ENCODE data around the gene TRAK1.
"Not testable (repeated sequence)": the region's sequence is repeated elsewhere in the genome, so short reads cannot be mapped to it uniquely, and the experiment has no call there.

TRAK1 gene

GRCh38 chr3:42096796-42097565 is 5.8 kb downstream of the TRAK1 start:
- no peak for DNase-seq (ENCODE audit: low read depth in 3 of 3, low spot score in 1 of 3)

GRCh38 chr3:42097566-42097946 is 6.4 kb downstream of the TRAK1 start:
- DNase-seq (ENCODE audit: low read depth in 3 of 3, low spot score in 1 of 3), result no peak

DNA sequence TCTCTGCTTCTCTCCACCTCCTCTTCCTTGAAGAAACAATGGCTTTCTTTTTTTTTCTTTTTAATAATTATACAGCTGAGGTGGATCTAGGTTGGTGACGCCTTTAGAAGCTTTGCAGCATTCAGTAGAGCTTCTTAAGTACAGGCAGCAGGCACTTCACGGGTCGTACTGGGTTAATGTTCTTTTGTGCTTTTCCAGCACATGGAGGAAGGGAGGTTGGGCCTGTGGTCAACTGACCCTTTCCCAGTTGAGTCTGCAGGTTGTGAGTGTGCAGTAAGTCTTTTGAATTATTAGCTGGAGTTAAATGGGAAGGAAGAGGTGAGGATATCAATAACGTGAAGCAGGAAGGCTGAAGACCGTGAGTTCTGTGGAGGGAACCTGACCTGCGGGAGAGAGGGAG is 7.0 kb downstream of the TRAK1 start:
- DNase-seq (ENCODE audit: low read depth in 3 of 3, low spot score in 1 of 3), result no peak

DNA sequence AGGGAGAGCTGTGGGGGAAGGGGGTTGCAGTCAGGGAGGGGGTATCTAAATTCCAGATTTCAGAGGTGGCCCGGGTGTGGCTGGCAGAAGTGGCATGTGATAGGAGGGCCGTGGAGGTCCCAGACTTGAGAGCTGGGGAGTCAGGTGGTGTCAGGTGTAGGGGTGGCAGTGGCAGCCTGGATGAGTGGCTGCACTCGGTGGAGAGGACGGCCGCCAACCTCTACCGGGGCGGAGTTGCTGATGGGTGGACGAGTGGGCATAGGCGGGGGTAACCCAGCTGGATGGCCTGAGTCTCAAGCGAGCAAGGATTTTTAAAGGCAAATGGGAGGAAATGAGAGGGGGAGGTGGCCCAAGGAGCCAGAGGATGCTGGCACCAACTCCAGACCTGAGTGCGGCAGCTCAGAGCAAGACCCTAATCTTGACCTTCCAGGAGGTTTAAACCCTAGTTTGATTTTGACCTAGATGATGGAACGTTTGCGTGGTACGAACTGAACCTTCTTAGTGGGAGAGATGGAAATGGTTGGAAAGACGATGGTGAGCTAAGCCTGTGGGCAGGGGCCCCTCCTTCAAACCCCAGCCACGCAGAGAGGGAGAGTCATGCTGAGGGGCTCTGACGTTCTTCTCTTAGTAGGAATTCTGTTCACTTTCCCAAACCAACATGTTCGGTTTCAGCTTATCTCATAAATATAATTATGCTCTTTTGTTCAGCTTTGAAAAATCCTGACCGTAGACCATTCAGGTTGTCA is 8.0 kb downstream of the TRAK1 start:
- no peak for DNase-seq (ENCODE audit: low read depth in 3 of 3, low spot score in 1 of 3)

DNA sequence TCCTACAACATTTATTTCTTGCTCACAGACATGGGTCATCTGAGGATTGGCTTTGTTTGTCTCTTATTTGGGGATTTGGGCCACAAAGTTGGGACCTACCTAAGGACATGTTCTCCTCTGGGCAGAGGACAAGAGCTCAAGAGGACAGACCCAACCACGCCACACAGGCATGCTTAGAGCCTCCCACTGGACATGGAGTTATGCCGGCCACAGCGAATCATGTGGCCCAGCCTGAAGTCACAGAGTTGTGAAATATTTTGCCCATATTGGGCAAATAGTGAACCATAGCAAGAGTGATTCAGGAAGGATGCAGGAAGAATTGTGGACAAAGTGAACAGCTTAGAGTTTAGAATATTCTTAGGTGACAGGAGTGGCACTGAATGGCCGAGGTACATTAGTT is 9.9 kb downstream of the TRAK1 start:
- DNase-seq (ENCODE audit: low read depth in 3 of 3, low spot score in 1 of 3), result no peak

DNA sequence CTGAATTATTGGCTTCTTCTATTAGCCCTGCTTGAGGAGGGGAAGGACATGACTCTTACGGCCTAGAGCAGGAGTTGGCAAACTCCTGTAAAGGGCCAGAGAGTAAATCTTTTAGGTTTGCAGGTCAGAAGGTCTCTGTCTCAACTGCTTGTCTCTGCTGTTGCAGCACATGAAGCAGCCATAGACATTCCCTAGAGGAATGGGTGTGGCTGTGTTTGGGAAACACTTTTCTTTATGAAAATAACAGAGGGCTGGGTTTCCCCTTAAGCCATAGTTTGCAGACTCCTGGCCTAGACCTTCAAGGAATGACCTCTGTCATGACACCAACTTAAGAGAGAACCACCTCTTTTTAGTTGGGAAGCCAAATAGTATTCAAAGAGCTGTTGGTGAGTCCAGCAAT is 10.3 kb downstream of the TRAK1 start:
- no peak for DNase-seq (ENCODE audit: low read depth in 3 of 3, low spot score in 1 of 3)

GRCh38 chr3:42102571-42102970 is 11.4 kb downstream of the TRAK1 start:
- DNase-seq (ENCODE audit: low read depth in 3 of 3, low spot score in 1 of 3), result no peak

GRCh38 chr3:42103921-42104665 is 12.9 kb downstream of the TRAK1 start:
- not testable (repeated sequence) for DNase-seq (ENCODE audit: low read depth in 3 of 3, low spot score in 1 of 3)

GRCh38 chr3:42105994-42106393 is 14.8 kb downstream of the TRAK1 start:
- not testable (repeated sequence) for DNase-seq (ENCODE audit: low read depth in 3 of 3, low spot score in 1 of 3)

GRCh38 chr3:42106646-42107045 is 15.5 kb downstream of the TRAK1 start:
- no peak for DNase-seq (ENCODE audit: low read depth in 3 of 3, low spot score in 1 of 3)

DNA sequence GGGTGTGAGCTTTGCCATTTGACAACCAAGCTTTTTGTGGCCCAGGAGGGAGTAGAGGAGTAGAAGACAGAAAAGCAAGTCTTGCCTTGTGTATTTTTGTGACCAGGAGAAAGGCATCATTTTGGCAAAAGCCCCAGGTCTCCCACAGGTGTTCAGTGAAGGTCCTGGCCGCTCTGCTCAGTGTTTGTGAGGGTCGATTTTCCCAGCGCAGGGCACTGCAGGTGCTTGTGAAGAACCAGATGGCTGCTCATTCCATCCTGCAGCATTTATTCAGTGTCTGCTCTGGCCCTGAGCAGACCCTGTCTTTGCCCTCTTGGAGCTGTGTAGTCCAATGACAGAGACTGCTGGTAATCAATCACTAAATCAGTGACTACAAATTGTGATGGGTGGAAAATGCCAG is 19.5 kb downstream of the TRAK1 start:
- DNase-seq (ENCODE audit: low read depth in 3 of 3, low spot score in 1 of 3), result no peak

- no peak for DNase-seq (ENCODE audit: low read depth in 3 of 3, low spot score in 1 of 3)
These were observed 23.1 kb downstream of the TRAK1 start for GRCh38 chr3:42114130-42114725.

DNA sequence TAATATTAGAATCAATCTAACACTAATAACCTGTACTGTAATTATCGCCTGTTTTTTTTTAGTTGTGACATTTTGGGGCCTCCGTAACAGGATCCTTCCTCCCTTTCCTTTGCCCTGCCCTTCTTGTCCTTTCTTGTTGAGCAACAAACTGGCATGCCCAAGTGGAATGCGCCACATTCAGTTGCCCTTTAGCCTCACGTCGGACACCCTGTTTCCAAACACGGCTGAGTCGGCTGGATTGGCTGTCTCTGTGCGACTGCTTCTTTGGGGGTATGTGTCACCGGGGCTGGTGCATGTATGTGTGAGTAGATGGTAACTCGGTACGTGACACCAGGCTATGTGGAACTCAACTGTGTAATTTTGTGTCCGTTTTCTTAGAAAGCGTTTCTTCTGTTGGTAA is 24.1 kb downstream of the TRAK1 start:
- DNase-seq (ENCODE audit: low read depth in 3 of 3, low spot score in 1 of 3), result no peak

- DNase-seq (ENCODE audit: low read depth in 3 of 3, low spot score in 1 of 3), result no peak
These were observed 24.8 kb downstream of the TRAK1 start for GRCh38 chr3:42115946-42116345.

DNA sequence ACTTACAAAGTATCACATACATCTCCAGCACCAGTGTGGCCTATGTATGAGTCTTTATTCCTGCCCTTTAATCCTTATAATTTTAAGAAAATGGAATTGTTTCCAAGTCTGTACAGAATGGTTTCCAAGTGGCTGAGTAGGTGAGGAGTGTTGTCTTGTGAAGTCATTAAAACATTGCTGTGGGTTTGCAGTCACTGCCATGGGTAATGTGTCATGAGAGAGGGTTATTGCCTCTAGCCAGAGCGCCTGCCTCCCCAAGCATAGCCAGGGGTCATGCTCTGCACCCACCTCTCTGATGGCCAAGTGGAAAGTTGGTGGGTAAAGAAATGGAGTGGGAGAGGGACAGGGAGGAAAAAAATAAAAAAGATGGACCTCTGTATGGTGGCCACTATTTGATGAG is 25.3 kb downstream of the TRAK1 start:
- no peak for DNase-seq (ENCODE audit: low read depth in 3 of 3, low spot score in 1 of 3)

GRCh38 chr3:42117175-42118008 is 26.2 kb downstream of the TRAK1 start:
- no peak for DNase-seq (ENCODE audit: low read depth in 3 of 3, low spot score in 1 of 3)

DNA sequence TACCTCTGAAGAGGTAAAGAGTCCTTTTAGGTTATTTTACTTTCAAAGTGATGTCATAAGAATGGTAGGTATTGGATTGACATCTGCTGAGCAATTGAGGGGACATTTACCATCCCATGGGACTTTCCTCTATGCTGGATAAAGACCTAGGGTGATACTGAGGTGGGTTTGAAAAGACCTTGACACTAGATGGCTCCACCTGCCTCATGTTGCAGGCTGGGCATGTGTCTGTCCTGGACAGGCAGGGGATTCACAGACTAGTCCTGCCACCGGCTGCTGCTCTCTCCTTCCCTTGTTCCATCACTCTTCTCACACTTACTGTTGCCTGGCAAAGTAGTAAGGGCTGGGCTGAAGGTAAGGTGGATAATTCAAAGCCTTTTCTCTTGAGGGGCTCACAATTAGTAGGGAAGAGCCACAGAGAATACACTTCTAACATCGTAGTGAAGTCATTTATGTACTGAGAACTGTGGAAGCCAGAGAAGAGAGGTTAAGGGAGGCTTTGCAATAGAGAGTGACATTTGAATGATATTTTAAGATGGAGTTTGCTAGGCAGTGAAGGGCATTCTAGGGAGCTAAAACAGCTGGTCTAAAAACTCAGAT is 27.7 kb downstream of the TRAK1 start:
- DNase-seq (ENCODE audit: low read depth in 3 of 3, low spot score in 1 of 3), result no peak

GRCh38 chr3:42119561-42120355 is 28.6 kb downstream of the TRAK1 start:
- no peak for DNase-seq (ENCODE audit: low read depth in 3 of 3, low spot score in 1 of 3)

GRCh38 chr3:42120866-42121265 is 29.7 kb downstream of the TRAK1 start:
- DNase-seq (ENCODE audit: low read depth in 3 of 3, low spot score in 1 of 3), result no peak

Data from stimulated activated CD4-positive, alpha-beta T cell treated with anti-CD3 and anti-CD28 coated beads, TNF-alpha, amount 100 ng/mL, for 1 hour (primary cell).